GM12801 (cell line): ENCODE data around the gene ANGPTL3.

Experiments
- TF ChIP-seq, protein P1 (sequence below): IDR thresholded peaks from one replicate; pipeline ENCODE4 v1.5.1; 2011; ENCODE audit warnings: control low read depth; ENCODE audit not compliant: insufficient read length; ENCODE audit errors: extremely low read depth

ANGPTL3 gene

DNA sequence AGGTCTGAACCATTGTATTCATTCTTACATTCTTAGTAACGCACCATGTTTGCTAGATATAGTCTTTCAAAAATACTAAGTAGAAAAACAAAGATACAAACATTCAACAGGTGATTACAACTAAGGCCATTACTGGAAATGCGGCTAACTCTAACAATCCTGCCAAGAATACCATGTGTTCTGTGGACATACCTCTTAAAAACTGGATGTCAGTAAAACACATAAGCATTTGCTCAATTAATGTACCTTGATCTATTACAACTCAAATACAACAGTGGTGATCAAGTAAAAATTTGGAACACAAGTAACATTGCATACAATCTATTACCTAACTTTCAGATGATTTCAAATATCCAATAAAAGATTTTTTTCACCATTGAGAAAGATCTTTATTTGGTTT is 15.4 kb downstream of the ANGPTL3 start:
- TF ChIP-seq, protein P1, sequence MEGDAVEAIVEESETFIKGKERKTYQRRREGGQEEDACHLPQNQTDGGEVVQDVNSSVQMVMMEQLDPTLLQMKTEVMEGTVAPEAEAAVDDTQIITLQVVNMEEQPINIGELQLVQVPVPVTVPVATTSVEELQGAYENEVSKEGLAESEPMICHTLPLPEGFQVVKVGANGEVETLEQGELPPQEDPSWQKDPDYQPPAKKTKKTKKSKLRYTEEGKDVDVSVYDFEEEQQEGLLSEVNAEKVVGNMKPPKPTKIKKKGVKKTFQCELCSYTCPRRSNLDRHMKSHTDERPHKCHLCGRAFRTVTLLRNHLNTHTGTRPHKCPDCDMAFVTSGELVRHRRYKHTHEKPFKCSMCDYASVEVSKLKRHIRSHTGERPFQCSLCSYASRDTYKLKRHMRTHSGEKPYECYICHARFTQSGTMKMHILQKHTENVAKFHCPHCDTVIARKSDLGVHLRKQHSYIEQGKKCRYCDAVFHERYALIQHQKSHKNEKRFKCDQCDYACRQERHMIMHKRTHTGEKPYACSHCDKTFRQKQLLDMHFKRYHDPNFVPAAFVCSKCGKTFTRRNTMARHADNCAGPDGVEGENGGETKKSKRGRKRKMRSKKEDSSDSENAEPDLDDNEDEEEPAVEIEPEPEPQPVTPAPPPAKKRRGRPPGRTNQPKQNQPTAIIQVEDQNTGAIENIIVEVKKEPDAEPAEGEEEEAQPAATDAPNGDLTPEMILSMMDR: no peak

DNA sequence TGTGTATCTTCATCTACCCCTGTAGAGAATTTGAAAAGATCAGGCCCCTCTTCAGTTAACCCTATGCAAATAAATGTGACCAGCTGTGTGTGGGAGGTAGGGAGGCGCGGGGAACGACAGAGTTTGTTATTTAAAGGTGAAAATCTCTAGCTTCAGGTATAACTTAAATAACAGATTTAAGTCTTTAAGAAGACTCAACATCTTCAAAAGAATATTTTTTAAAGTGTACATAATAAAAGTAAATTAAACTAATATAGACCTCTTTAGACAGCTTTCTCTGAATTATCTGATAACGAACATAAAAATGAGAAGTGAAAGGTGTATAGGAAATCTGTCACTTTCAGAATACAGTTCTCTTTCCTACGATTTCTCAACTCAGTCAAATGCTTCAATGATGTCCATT is 16.0 kb downstream of the ANGPTL3 start:
- TF ChIP-seq, protein P1: no peak

DNA sequence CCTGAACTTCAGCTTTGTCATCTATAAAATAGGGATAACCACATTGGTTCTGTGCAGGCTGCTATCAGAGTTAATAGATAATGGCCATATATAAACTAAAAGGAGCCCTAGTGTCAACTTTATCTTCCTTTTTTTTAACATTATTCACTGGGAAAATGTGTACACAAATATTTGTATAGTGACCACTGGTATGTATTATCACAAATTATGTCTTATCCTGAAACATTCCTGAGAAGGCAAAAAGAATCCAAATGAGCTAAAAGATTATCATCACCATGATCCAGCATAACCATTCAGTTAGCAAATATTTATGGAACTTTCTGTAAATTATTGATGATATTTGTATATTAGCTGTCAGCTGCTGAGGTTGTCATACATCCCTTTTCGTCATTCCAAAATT is 16.6 kb downstream of the ANGPTL3 start:
- TF ChIP-seq, protein P1: no peak

DNA sequence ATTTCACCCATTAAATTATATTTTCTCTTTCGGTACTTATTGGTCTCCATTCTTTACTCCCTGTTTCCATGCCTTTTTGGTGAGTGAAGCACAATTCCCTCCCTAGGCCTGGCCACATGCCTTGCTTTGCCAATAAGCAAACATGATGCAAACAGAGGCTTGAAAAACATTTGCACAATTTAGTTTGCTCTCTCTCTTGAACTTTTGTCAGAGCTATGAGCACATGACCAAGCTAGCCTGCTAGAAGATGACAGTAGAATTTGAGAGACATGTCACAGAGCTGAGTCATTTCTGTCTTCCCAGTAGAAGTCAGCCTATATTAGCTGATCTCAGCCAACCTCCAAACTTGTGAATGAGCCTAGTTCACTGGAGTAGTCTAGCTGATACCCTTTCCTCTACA is 24.6 kb downstream of the ANGPTL3 start:
- TF ChIP-seq, protein P1: no peak

DNA sequence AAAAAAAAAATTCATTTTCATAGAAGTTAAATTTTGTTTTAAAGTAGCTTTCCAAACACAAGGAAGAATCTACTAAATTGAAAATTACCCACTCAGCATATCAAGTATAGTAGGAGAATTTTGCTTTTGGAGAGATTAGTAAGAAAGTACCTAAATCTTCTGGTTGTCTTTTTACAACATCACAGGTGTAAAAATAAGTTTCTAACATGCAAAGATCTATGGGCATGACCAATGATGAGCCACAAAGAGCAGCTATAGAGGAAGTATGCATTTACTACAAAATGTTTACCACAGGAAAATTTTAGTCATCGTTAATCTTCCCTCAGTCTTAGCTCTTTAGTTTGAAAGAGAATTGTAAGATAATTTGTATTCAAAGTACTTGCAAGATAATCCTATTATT is 28.1 kb downstream of the ANGPTL3 start:
- TF ChIP-seq, protein P1: no peak

- TF ChIP-seq, protein P1: no peak
Measured at GRCh38 chr1:62628506-62628905, 31.2 kb downstream of the ANGPTL3 start.

GRCh38 chr1:62637392-62638105 is 40.2 kb downstream of the ANGPTL3 start:
- TF ChIP-seq, protein P1: no peak
